Islet precursor cell (in vitro differentiated cells): ENCODE measurements around the gene RBL2.
"Not testable (repeated sequence)": the region's sequence is repeated elsewhere in the genome, so short reads cannot be mapped to it uniquely, and the experiment has no call there.

Experiments
- DNase-seq: peaks from one replicate; pipeline ENCODE4 v3.0.0-alpha.2; 2018

The RBL2 gene

GRCh38 chr16:53509906-53510703 is 75.8 kb downstream of the RBL2 start:
- DNase-seq, result peak; percentile 78

- no peak for DNase-seq
These were observed 76.4 kb downstream of the RBL2 start for GRCh38 chr16:53510704-53511070.

GRCh38 chr16:53511084-53511402 is 76.8 kb downstream of the RBL2 start:
- no peak for DNase-seq

GRCh38 chr16:53511403-53512280 is 77.4 kb downstream of the RBL2 start:
- no peak for DNase-seq

- not testable (repeated sequence) for DNase-seq
These were observed 78.5 kb downstream of the RBL2 start for GRCh38 chr16:53512795-53513194.

GRCh38 chr16:53515259-53515658 is 81.0 kb downstream of the RBL2 start:
- DNase-seq, result no peak

GRCh38 chr16:53515811-53516210 is 81.5 kb downstream of the RBL2 start:
- no peak for DNase-seq

GRCh38 chr16:53517851-53518250 is 83.6 kb downstream of the RBL2 start:
- no peak for DNase-seq

- DNase-seq, result no peak
These were observed 84.5 kb downstream of the RBL2 start for GRCh38 chr16:53518550-53519416.

- no peak for DNase-seq
These were observed 85.3 kb downstream of the RBL2 start for GRCh38 chr16:53519417-53520091.

GRCh38 chr16:53523126-53523804 is 89.0 kb downstream of the RBL2 start:
- DNase-seq, result no peak

GRCh38 chr16:53523971-53524548 is 89.8 kb downstream of the RBL2 start:
- no peak for DNase-seq

- no peak for DNase-seq
These were observed 94.5 kb downstream of the RBL2 start for GRCh38 chr16:53528797-53529196.

GRCh38 chr16:53529513-53529912 is 95.2 kb downstream of the RBL2 start:
- no peak for DNase-seq

- no peak for DNase-seq
These were observed 95.8 kb downstream of the RBL2 start for GRCh38 chr16:53530046-53530445.

GRCh38 chr16:53530741-53531140 is 96.5 kb downstream of the RBL2 start:
- no peak for DNase-seq

- no peak for DNase-seq
These were observed 99.9 kb downstream of the RBL2 start for GRCh38 chr16:53534206-53534605.

- DNase-seq, result no peak
These were observed 103.4 kb downstream of the RBL2 start for GRCh38 chr16:53537626-53538025.

- DNase-seq, result not testable (repeated sequence)
These were observed 105.1 kb downstream of the RBL2 start for GRCh38 chr16:53539346-53539745.

GRCh38 chr16:53539759-53540718 is 105.8 kb downstream of the RBL2 start:
- not testable (repeated sequence) for DNase-seq
